Type B pancreatic cell (in vitro differentiated cells): ENCODE measurements around the gene CLEC1A. TPM values are rescaled to one million over a fixed set of nuclear protein-coding genes. Genes with fewer than 3 reads are reported as not detected.

Experiments
- DNase-seq: peaks from one replicate; pipeline ENCODE4 v3.0.0; 2021; ENCODE audit warnings: mixed read lengths; ENCODE audit not compliant: unreplicated experiment; ENCODE audit errors: extremely low spot score
- H3K27ac Mint-ChIP-seq: 2 replicates; pipeline ENCODE4 v1.8.0; 2021; ENCODE audit warnings: mild to moderate bottlenecking, mixed read lengths
- H3K27me3 Mint-ChIP-seq: 2 replicates; pipeline ENCODE4 v1.8.0; 2021; ENCODE audit warnings: mixed read lengths
- H3K36me3 Mint-ChIP-seq: 2 replicates; pipeline ENCODE4 v1.8.0; 2021; ENCODE audit warnings: mixed read lengths
- H3K4me1 Mint-ChIP-seq: one replicate; pipeline ENCODE4 v1.8.0; 2021; ENCODE audit warnings: mixed read lengths; ENCODE audit not compliant: unreplicated experiment
- H3K4me3 Mint-ChIP-seq: 2 replicates; pipeline ENCODE4 v1.8.0; 2021; ENCODE audit warnings: mild to moderate bottlenecking, mixed read lengths
- H3K9me3 Mint-ChIP-seq: 2 replicates; pipeline ENCODE4 v1.8.0; 2021; ENCODE audit warnings: mixed read lengths
- total RNA-seq: library from RNA; stranded (reverse); gene quantifications from 2 replicates; pipeline ENCODE4 v1.2.1, GENCODE V29; 2021; ENCODE audit warnings: low replicate concordance
- TF ChIP-seq, protein P1 (sequence below): fragments of 200-600 bp; sonication (generic); conservative IDR thresholded peaks from 2 replicates; pipeline ENCODE4 v1.5.0; 2021; ENCODE audit warnings: antibody characterized with exemption, mild to moderate bottlenecking

The CLEC1A gene
- total RNA-seq, 1 donor from 2014 or later: 3.6 TPM

DNA sequence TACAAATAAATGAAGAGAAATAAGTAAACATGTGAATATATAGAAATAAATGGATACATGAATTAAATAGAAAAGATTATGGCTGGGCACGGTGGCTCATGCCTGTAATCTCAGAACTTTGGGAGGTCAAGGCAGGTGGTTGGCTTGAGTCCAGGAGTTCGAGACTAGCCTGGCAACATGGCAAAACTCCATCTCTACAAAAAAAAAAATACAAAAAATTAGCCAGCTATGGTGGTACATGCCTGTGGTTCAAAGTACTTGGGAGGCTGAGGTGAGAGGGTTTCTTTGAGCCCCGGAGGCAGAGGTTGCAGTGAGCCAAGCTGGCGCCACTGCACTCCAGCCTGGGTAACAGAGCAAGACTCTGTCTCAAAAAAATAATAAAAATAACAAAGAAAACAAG, 36.3 kb upstream of the CLEC1A start:
- peaks cover 10% of the 10 kb centered on the region for H3K9me3 Mint-ChIP-seq
- H3K4me1 Mint-ChIP-seq: no peaks in the 10 kb centered on the region
- H3K4me3 Mint-ChIP-seq: no peak overlapping the region
- H3K36me3 Mint-ChIP-seq: peaks cover 5% of the 10 kb centered on the region
- H3K27me3 Mint-ChIP-seq: peaks cover 5% of the 10 kb centered on the region
- DNase-seq: no peak
- TF ChIP-seq, protein P1, sequence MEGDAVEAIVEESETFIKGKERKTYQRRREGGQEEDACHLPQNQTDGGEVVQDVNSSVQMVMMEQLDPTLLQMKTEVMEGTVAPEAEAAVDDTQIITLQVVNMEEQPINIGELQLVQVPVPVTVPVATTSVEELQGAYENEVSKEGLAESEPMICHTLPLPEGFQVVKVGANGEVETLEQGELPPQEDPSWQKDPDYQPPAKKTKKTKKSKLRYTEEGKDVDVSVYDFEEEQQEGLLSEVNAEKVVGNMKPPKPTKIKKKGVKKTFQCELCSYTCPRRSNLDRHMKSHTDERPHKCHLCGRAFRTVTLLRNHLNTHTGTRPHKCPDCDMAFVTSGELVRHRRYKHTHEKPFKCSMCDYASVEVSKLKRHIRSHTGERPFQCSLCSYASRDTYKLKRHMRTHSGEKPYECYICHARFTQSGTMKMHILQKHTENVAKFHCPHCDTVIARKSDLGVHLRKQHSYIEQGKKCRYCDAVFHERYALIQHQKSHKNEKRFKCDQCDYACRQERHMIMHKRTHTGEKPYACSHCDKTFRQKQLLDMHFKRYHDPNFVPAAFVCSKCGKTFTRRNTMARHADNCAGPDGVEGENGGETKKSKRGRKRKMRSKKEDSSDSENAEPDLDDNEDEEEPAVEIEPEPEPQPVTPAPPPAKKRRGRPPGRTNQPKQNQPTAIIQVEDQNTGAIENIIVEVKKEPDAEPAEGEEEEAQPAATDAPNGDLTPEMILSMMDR: no peak
- no peak overlapping the region for H3K27ac Mint-ChIP-seq

DNA sequence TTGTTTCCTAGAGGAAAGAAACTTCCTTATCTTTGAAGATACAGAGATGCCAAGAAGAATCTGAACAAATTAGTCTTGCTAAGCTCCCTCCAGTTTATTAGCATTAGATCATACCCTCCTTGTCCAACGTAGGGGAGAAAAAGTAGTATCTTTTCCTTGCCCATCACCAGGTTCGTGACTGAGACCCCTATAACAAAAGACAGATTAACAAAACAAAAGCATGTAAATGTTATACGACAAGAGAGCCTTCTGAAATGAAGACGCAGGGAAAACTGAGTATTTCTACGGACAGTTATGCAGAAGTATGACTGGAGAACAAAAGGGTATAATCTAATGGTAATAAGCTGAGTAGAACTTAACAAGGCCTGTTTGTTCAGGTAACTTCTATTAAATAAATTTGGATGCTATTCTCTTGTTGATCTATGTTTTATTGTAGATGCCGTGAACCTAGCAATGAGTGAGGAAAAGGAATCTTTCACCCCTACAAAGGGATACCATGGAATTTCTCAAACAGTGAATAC, 34.1 kb upstream of the CLEC1A start:
- no peaks in the 10 kb centered on the region for H3K4me1 Mint-ChIP-seq
- no peak overlapping the region for H3K4me3 Mint-ChIP-seq
- peaks cover 9% of the 10 kb centered on the region for H3K27me3 Mint-ChIP-seq
- H3K9me3 Mint-ChIP-seq: peaks cover 10% of the 10 kb centered on the region
- peaks cover 5% of the 10 kb centered on the region for H3K36me3 Mint-ChIP-seq
- H3K27ac Mint-ChIP-seq: no peak overlapping the region
- DNase-seq: no peak
- TF ChIP-seq, protein P1: no peak

DNA sequence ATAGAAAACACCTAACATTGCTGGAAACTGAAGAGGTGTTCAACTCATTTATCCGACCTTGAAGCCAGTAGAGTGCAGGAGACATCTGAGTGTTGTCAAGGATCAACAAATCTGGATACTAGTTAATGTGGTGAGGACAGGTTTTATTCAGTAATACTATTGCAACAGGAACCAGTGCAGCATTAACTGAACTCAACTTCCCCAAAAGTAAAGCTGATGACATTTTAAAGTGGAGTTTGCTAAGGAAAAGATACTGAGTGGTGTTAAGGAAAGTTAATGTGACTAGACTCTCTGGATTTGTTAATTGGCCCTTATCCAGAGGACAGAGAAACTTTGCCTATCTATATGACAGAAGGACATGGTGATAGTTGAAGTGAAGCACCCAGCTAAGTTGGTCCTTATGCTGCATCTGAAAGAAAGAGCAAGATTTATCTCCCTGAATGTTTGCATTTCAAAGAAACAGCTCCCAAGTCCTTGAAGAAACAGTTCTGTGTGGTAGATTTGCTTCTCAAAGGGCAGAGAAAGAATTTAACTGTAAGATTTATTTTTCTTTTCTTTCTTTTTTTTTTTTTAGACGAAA, 32.4 kb upstream of the CLEC1A start:
- DNase-seq: no peak
- H3K27me3 Mint-ChIP-seq: peaks cover 9% of the 10 kb centered on the region
- H3K36me3 Mint-ChIP-seq: peaks cover 5% of the 10 kb centered on the region
- no peak overlapping the region for H3K4me3 Mint-ChIP-seq
- no peaks in the 10 kb centered on the region for H3K4me1 Mint-ChIP-seq
- peak overlapping the region; percentile 29 for H3K27ac Mint-ChIP-seq
- peaks cover 10% of the 10 kb centered on the region for H3K9me3 Mint-ChIP-seq
- TF ChIP-seq, protein P1: no peak

DNA sequence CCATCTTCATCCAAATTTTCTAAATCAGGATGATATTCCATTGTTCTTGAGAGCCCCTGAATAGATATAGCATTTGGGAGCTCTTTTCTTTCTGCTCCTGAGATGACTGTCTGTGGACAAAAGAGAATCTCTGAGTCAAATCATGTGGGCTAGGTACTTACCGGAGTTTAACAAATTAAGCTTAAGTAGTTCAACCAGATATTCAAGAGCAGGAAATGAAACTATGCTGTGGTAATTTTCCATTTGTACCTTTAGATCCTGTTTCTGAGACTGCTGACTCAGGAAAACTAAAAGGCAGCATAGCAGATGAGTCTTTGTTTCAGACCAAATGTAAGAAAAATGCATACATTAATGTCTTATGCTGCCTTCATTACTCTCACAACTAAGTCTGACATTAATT, 31.3 kb upstream of the CLEC1A start, which contains the start of gene CLEC7A:
Gene CLEC7A (minus strand): TSS at position 158 of the 400 bp plus-strand sequence. CDS start 117 bp downstream, at position 41.
- Mint-ChIP-seq H3K4me1 (no peaks in the 10 kb centered on the region), H3K4me3 (peak within 1 kb of the TSS; percentile 59)
- TF ChIP-seq, protein P1: no peak

DNA sequence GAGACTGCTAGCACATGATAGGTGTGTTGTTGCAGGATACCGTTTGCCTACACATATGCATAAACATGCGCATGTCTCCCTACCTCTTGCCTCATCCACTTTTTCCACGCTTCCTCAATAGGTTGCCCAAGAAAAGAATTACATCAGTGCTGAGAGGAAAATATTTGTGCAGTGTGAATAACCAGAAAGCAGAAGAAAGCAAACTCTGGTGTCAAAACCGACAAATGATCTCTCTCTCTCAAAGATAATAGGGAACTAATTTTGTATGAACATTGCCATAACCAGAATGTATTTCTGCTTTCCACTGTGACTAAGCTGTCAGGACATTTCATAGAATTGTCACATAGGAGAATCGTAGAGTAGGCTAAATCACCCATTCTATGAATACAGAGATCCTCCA, 29.9 kb upstream of the CLEC1A start:
- no peaks in the 10 kb centered on the region for H3K4me1 Mint-ChIP-seq
- TF ChIP-seq, protein P1: no peak
- peaks cover 5% of the 10 kb centered on the region for H3K36me3 Mint-ChIP-seq
- DNase-seq: no peak
- peaks cover 9% of the 10 kb centered on the region for H3K27me3 Mint-ChIP-seq
- peak overlapping the region; percentile 59 for H3K4me3 Mint-ChIP-seq
- H3K27ac Mint-ChIP-seq: no peak overlapping the region
- H3K9me3 Mint-ChIP-seq: peaks cover 10% of the 10 kb centered on the region

More for the DNA sequence above, 31.3 kb upstream of the CLEC1A start, which contains the start of gene CLEC7A:
- peaks cover 10% of the 10 kb centered on the region for H3K9me3 Mint-ChIP-seq
- H3K27me3 Mint-ChIP-seq: peaks cover 9% of the 10 kb centered on the region
- peak within 1 kb of the TSS; percentile 76 for H3K27ac Mint-ChIP-seq
- peaks cover 5% of the 10 kb centered on the region for H3K36me3 Mint-ChIP-seq
- DNase-seq: no peak
